Transverse colon (tissue), 4 donors: ENCODE data around the gene MAGI2.

Experiments
- EP300 ChIP-seq: sonication (generic); formaldehyde crosslinking; IDR thresholded peaks from one replicate; pipeline ENCODE4 v1.6.1; 2017; ENCODE audit warnings: antibody characterized with exemption, low read depth
- POLR2A ChIP-seq: fragments of 450-650 bp; IDR thresholded peaks from one replicate; pipeline ENCODE4 v1.6.1; 2016; ENCODE audit warnings: antibody characterized with exemption, mild to moderate bottlenecking, moderate library complexity
- POLR2AphosphoS5 ChIP-seq, 3 donors: sonication (generic); formaldehyde crosslinking; IDR thresholded peaks; one replicate each; pipeline ENCODE4 v1.6.1; 2016; ENCODE audit warnings: antibody characterized with exemption in 3 of 3
- TF ChIP-seq, protein P1 (sequence below), 5 experiments: fragments of 200-600 bp in 3 of 5; fragments of 450-650 bp in 2 of 5; sonication (generic) in 3 of 5; IDR thresholded peaks; 1 replicate in 2 of 5; 2 replicates in 3 of 5; pipeline ENCODE4 v1.5.1; 2016 to 2017; ENCODE audit warnings: antibody characterized with exemption in 5 of 5, inconsistent platforms in 3 of 5, mild to moderate bottlenecking in 2 of 5, moderate library complexity in 1 of 5

DNA sequence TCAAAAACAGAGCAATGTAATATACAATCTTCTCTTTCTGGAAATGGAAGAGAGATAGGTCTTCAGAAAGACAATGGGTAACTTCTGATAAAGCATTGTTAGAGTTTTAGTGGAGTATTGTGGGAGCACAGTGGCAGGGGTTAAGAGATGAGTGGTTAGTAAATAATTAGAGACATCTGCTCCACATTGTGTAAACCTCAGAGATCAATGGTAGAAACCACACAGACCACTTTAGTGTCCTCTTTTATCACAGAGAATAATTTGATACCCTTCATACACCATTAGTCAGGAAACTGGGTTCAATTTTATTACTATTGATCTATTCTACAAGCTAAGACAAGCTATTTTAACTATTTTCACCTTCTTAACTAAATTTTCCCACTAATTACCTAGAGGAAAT lies 35.9 kb upstream of the MAGI2 start:
- TF ChIP-seq, protein P1, sequence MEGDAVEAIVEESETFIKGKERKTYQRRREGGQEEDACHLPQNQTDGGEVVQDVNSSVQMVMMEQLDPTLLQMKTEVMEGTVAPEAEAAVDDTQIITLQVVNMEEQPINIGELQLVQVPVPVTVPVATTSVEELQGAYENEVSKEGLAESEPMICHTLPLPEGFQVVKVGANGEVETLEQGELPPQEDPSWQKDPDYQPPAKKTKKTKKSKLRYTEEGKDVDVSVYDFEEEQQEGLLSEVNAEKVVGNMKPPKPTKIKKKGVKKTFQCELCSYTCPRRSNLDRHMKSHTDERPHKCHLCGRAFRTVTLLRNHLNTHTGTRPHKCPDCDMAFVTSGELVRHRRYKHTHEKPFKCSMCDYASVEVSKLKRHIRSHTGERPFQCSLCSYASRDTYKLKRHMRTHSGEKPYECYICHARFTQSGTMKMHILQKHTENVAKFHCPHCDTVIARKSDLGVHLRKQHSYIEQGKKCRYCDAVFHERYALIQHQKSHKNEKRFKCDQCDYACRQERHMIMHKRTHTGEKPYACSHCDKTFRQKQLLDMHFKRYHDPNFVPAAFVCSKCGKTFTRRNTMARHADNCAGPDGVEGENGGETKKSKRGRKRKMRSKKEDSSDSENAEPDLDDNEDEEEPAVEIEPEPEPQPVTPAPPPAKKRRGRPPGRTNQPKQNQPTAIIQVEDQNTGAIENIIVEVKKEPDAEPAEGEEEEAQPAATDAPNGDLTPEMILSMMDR (IDR thresholded peaks at IDR 0.05) = no peak
- no peak for TF ChIP-seq POLR2A
- no peak for TF ChIP-seq POLR2AphosphoS5 (IDR thresholded peaks at IDR 0.05)
- no peak for TF ChIP-seq EP300
